IMR-90 (cell line): Measurements from ENCODE around the gene MYL10. TPM values are rescaled to one million over a fixed set of nuclear protein-coding genes. Genes with fewer than 3 reads are reported as not detected.

Source experiments
- ATAC-seq: fragments of 200-7000 bp; cut with Tn5 transposase; 2 replicates; pipeline ENCODE4 v1.9.1; 2020; ENCODE audit warnings: low read depth, mild to moderate bottlenecking, moderate library complexity
- BruUV-seq: library from RNA; stranded (reverse); fragments of 400-500 nt; replicated peaks from 2 replicates; lab custom pipeline; 2021; lab: Mats Ljungman, UMichigan
- CTCF ChIA-PET: fragments of 300-600 bp; formaldehyde crosslinking; extraction: SDS; loops from one replicate; lab custom pipeline; 2021; ENCODE audit warnings: antibody characterized with exemption; lab: Yijun Ruan, JAX
- POLR2A ChIA-PET: fragments of 300-600 bp; sonication (Branson Sonifier 250); formaldehyde crosslinking; loops from one replicate; lab custom pipeline; 2022; ENCODE audit warnings: antibody characterized with exemption; ENCODE audit not compliant: unreplicated experiment; lab: Charles Lee
- DNase-seq: peaks from one replicate; pipeline ENCODE4 v3.0.0; 2013
- H2AFZ ChIP-seq: replicated peaks from 2 replicates; pipeline ENCODE3; 2013; ENCODE audit warnings: low read length, mild to moderate bottlenecking; ENCODE audit not compliant: poor library complexity
- H2AK5ac ChIP-seq: 2 replicates; pipeline ENCODE4 v1.6.1; 2013; ENCODE audit warnings: low read depth, low read length, inconsistent platforms
- H2AK9ac ChIP-seq: replicated peaks from 2 replicates; pipeline ENCODE3; 2013; ENCODE audit warnings: mild to moderate bottlenecking, low read depth, low read length, moderate library complexity; ENCODE audit not compliant: poor library complexity
- H2BK120ac ChIP-seq: 2 replicates; pipeline ENCODE4 v1.6.1; 2013; ENCODE audit warnings: low read depth, low read length, inconsistent platforms
- H2BK15ac ChIP-seq: 3 replicates; pipeline ENCODE4 v1.6.1; 2013; ENCODE audit warnings: low read depth, low read length, inconsistent platforms
- H2BK20ac ChIP-seq: 2 replicates; pipeline ENCODE4 v1.6.1; 2013; ENCODE audit warnings: low read depth, mild to moderate bottlenecking, inconsistent platforms, low read length, moderate library complexity
- H2BK5ac ChIP-seq: 2 replicates; pipeline ENCODE4 v1.6.1; 2013; ENCODE audit warnings: mild to moderate bottlenecking, low read depth, low read length, inconsistent platforms; ENCODE audit not compliant: poor library complexity, severe bottlenecking
- H3K14ac ChIP-seq: replicated peaks from 2 replicates; pipeline ENCODE4 v1.6.1; 2013; ENCODE audit warnings: low read depth, low read length, inconsistent platforms
- H3K18ac ChIP-seq: 2 replicates; pipeline ENCODE4 v1.6.1; 2013; ENCODE audit warnings: low read depth, low read length, control low read depth
- H3K23ac ChIP-seq: 2 replicates; pipeline ENCODE4 v1.6.1; 2013; ENCODE audit warnings: low read depth, low read length, inconsistent platforms
- H3K27ac ChIP-seq: 2 replicates; pipeline ENCODE4 v1.5.1; 2013; ENCODE audit warnings: mild to moderate bottlenecking, control low read depth, low read length; ENCODE audit not compliant: insufficient read depth
- H3K27me3 ChIP-seq: 2 replicates; pipeline ENCODE4 v1.6.1; 2013; ENCODE audit warnings: low read length; ENCODE audit not compliant: control insufficient read depth, insufficient read depth
- H3K36me3 ChIP-seq: 2 replicates; pipeline ENCODE4 v1.6.1; 2013; ENCODE audit warnings: low read length, mixed read lengths; ENCODE audit not compliant: control insufficient read depth, insufficient read depth
- H3K4ac ChIP-seq: 2 replicates; pipeline ENCODE4 v1.6.1; 2013; ENCODE audit warnings: low read depth, low read length, inconsistent platforms
- H3K4me1 ChIP-seq: 2 replicates; pipeline ENCODE4 v1.6.1; 2013; ENCODE audit warnings: low read length, mixed read lengths; ENCODE audit not compliant: control insufficient read depth, insufficient read depth
- H3K4me2 ChIP-seq: 2 replicates; pipeline ENCODE4 v1.6.1; 2013; ENCODE audit warnings: low read depth, mild to moderate bottlenecking, control low read depth, low read length, moderate library complexity
- H3K4me3 ChIP-seq: 2 replicates; pipeline ENCODE4 v1.5.1; 2013; ENCODE audit warnings: low read depth, mild to moderate bottlenecking, control low read depth, low read length, moderate library complexity; ENCODE audit not compliant: insufficient read depth
- H3K56ac ChIP-seq: 2 replicates; pipeline ENCODE4 v1.6.1; 2013; ENCODE audit warnings: low read length, inconsistent platforms; ENCODE audit not compliant: insufficient read depth; ENCODE audit errors: extremely low read depth
- H3K79me1 ChIP-seq, 2 experiments: 2 replicates each; pipeline ENCODE4 v1.6.1; 2013; ENCODE audit warnings: low read length in 2 of 2, inconsistent platforms in 1 of 2, low read depth in 1 of 2
- H3K9ac ChIP-seq: 2 replicates; pipeline ENCODE4 v1.6.1; 2013; ENCODE audit warnings: low read depth, low read length, control low read depth
- H3K9me1 ChIP-seq: 2 replicates; pipeline ENCODE4 v1.6.1; 2013; ENCODE audit warnings: low read length, inconsistent platforms; ENCODE audit not compliant: insufficient read depth
- H3K9me3 ChIP-seq: 2 replicates; pipeline ENCODE4 v1.6.1; 2013; ENCODE audit warnings: low read length; ENCODE audit not compliant: control insufficient read depth, insufficient read depth
- H4K20me1 ChIP-seq: 2 replicates; pipeline ENCODE4 v1.6.1; 2013; ENCODE audit warnings: low read length, inconsistent platforms; ENCODE audit not compliant: insufficient read depth
- H4K5ac ChIP-seq: 2 replicates; pipeline ENCODE4 v1.6.1; 2013; ENCODE audit warnings: mild to moderate bottlenecking, low read depth, low read length, control low read depth
- H4K8ac ChIP-seq, 2 experiments: 2 replicates each; pipeline ENCODE4 v1.6.1; 2013; ENCODE audit warnings: low read depth in 2 of 2, low read length in 2 of 2, control low read depth in 1 of 2, inconsistent platforms in 1 of 2
- H4K91ac ChIP-seq: 2 replicates; pipeline ENCODE4 v1.6.1; 2013; ENCODE audit warnings: low read depth, low read length, inconsistent platforms; ENCODE audit not compliant: insufficient read depth
- BHLHE40 ChIP-seq: fragments of 150-350 bp; IDR thresholded peaks from 2 replicates; pipeline ENCODE4 v1.6.1; 2016; ENCODE audit warnings: mild to moderate bottlenecking, low read depth, low read length
- CEBPB ChIP-seq: IDR thresholded peaks from 2 replicates; pipeline ENCODE4 v1.6.1; 2012; ENCODE audit warnings: low read depth, low read length, improper control_type of control experiment
- MAFK ChIP-seq: IDR thresholded peaks from 2 replicates; pipeline ENCODE4 v1.6.1; 2012; ENCODE audit warnings: low read depth, low read length, improper control_type of control experiment
- MXI1 ChIP-seq: IDR thresholded peaks from 2 replicates; pipeline ENCODE4 v1.6.1; 2012; ENCODE audit warnings: low read depth, mild to moderate bottlenecking, low read length, moderate library complexity, borderline replicate concordance
- NFE2L2 ChIP-seq: fragments of 150-350 bp; IDR thresholded peaks from 2 replicates; pipeline ENCODE4 v1.6.1; 2016; ENCODE audit warnings: low read depth, mild to moderate bottlenecking, low read length
- RAD21 ChIP-seq: IDR thresholded peaks from 2 replicates; pipeline ENCODE4 v1.6.1; 2012; ENCODE audit warnings: low read length, improper control_type of control experiment
- RCOR1 ChIP-seq: IDR thresholded peaks from 2 replicates; pipeline ENCODE4 v1.6.1; 2012; ENCODE audit warnings: mild to moderate bottlenecking, low read length, improper control_type of control experiment; ENCODE audit not compliant: insufficient replicate concordance
- RFX5 ChIP-seq: IDR thresholded peaks from 2 replicates; pipeline ENCODE4 v1.8.0; 2012; ENCODE audit warnings: low read depth, mild to moderate bottlenecking, low read length, moderate library complexity
- WGBS, 2 experiments: methylation state at CpG; one replicate each; pipeline versions ENCODE4 v1.1.5 to v1.1.7; 2013; ENCODE audit warnings: missing lambda C conversion rate in 2 of 2; ENCODE audit not compliant: insufficient read length in 1 of 2; ENCODE audit errors: extremely low coverage in 2 of 2; 5-methylcytosine and 5-hydroxymethylcytosine counted together
- dilution Hi-C: fragments of 300-500 bp; cut with HindIII; formaldehyde crosslinking; loops from one replicate; pipeline ENCODE4 v1.14.3; 2018; ENCODE audit warnings: low sequenced_read_pairs; ENCODE audit not compliant: unreplicated experiment
- in situ Hi-C: fragments of 300-500 bp; cut with MboI; formaldehyde crosslinking; loops from 3 replicates; pipeline ENCODE4 v1.14.3; 2019; ENCODE audit warnings: low sequenced_read_pairs, inconsistent platforms, mixed read lengths
- intact Hi-C: fragments of 100-400 bp; cut with micrococcal nuclease; formaldehyde crosslinking; loops from 2 replicates; pipeline ENCODE4 v1.10.0; 2022
- polyA plus RNA-seq, 3 experiments: library from polyadenylated mRNA; depleted of rRNA; stranded (reverse); fragments of >200 nt; gene quantifications; 2 replicates each; pipeline ENCODE4 v1.2.3, GENCODE V29; 2012; ENCODE audit warnings: low replicate concordance in 1 of 3
- total RNA-seq: library from RNA; depleted of rRNA; stranded (reverse); fragments of >200 nt; gene quantifications from 2 replicates; pipeline ENCODE4 v1.2.3, GENCODE V29; 2012
- TF ChIP-seq, protein P1 (sequence below): fragments of 150-350 bp; IDR thresholded peaks from 2 replicates; pipeline ENCODE4 v1.6.1; 2016; ENCODE audit warnings: low read depth, mild to moderate bottlenecking, low read length, moderate library complexity, borderline replicate concordance

Gene MYL10
- total and polyA plus RNA-seq, 2 of the 4 experiments (the other 2 are of a cell fraction): not detected

DNA sequence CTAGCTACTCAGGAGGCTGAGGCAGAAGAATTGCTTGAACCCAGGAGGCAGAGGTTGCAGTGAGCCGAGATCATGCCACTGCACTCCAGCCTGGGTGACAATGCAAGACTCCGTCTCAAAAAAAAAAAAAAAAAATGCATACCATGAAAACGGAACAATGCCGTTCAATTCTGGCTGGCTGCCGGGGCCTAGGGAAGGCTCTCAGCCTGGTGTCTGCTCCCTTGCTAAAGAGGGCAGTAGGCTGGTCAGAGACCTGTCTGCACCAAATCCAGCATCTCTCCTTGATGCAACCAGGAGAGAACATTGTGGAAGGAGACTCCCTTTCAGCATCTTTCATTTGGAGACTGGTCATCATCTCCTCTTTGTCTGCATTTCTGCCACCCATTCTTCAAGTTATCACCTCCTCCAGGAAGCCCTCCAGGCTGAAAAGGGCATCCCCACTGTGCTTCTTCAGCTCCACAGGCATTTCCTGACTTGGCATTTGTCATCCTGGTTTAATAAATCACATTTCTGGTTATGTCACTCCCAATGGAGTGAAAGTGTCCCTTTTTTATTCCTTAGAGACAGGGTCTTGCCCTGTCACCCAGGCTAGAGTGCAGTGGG, 24.7 kb downstream of the MYL10 start:
- DNase-seq (no peak), ATAC-seq (no peak)
- dilution Hi-C loops: no loop called here
- no peak overlapping the region for H2AFZ ChIP-seq
- no peak overlapping the region for H2AK9ac ChIP-seq
- no TSS peak for BruUV-seq
- no peaks in the 10 kb centered on the region for H3K9me3 ChIP-seq
- in situ Hi-C loops: loop anchor here (10.0 kb wide), 1 partner anchor 630 kb away; no protein-coding TSS in a partner anchor
- no peak overlapping the region for H3K27ac ChIP-seq
- H3K27me3 ChIP-seq: peaks cover 17% of the 10 kb centered on the region; the same call in 1 of the 2 replicates
- H2BK120ac ChIP-seq: no peak overlapping the region
- no peak overlapping the region for H2AK5ac ChIP-seq
- no peak for TF ChIP-seq MAFK
- no peak for TF ChIP-seq MXI1
- TF ChIP-seq BHLHE40: no peak
- TF ChIP-seq, protein P1, sequence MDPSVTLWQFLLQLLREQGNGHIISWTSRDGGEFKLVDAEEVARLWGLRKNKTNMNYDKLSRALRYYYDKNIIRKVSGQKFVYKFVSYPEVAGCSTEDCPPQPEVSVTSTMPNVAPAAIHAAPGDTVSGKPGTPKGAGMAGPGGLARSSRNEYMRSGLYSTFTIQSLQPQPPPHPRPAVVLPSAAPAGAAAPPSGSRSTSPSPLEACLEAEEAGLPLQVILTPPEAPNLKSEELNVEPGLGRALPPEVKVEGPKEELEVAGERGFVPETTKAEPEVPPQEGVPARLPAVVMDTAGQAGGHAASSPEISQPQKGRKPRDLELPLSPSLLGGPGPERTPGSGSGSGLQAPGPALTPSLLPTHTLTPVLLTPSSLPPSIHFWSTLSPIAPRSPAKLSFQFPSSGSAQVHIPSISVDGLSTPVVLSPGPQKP: no peak
- no peak for TF ChIP-seq CEBPB
- TF ChIP-seq NFE2L2: no peak
- no peak for TF ChIP-seq RAD21
- no peak for TF ChIP-seq RFX5
- TF ChIP-seq RCOR1: no peak
- CTCF ChIA-PET: no interaction called here
- no peaks in the 10 kb centered on the region for H3K36me3 ChIP-seq
- H3K18ac ChIP-seq: no peak overlapping the region
- H3K14ac ChIP-seq: no peak overlapping the region
- WGBS, 2 experiments: no CpG with 5 or more reads among the region's 5 CpGs
- H3K56ac ChIP-seq: no peak overlapping the region
- no peak overlapping the region for H2BK15ac ChIP-seq
- POLR2A ChIA-PET: no interaction called here
- H3K23ac ChIP-seq: no peak overlapping the region
- no peak overlapping the region for H3K4ac ChIP-seq
- no peaks in the 10 kb centered on the region for H4K20me1 ChIP-seq
- no peak overlapping the region for H3K4me2 ChIP-seq
- H3K79me1 ChIP-seq: no peaks in the 10 kb centered on the region
- H3K9ac ChIP-seq: no peak overlapping the region
- no peak overlapping the region for H2BK5ac ChIP-seq
- no peaks in the 10 kb centered on the region for H3K4me1 ChIP-seq
- no peak overlapping the region for H4K5ac ChIP-seq
- no peaks in the 10 kb centered on the region for H3K9me1 ChIP-seq
- no peak overlapping the region for H2BK20ac ChIP-seq
- H4K91ac ChIP-seq: no peak overlapping the region
- intact Hi-C loops: loop anchor here (5.0 kb wide), 1 partner anchor 78 kb away; no protein-coding TSS in a partner anchor
- H4K8ac ChIP-seq: no peak overlapping the region
- no peak overlapping the region for H3K4me3 ChIP-seq
